PC-3 (cell line): ENCODE data around the gene CYP2C18.

Source experiments
- EZH2phosphoT487 ChIP-seq: fragments of 300-600 bp; sonication (generic); IDR thresholded peaks from 2 replicates; pipeline ENCODE4 v1.6.1; 2018; ENCODE audit warnings: mild to moderate bottlenecking, antibody characterized with exemption, low read length, borderline replicate concordance
- TF ChIP-seq, protein P1 (sequence below): fragments of 300-600 bp; sonication (generic); conservative IDR thresholded peaks from 2 replicates; pipeline ENCODE4 v1.5.1; 2017; ENCODE audit warnings: antibody characterized with exemption, low read depth, mild to moderate bottlenecking, low read length

DNA sequence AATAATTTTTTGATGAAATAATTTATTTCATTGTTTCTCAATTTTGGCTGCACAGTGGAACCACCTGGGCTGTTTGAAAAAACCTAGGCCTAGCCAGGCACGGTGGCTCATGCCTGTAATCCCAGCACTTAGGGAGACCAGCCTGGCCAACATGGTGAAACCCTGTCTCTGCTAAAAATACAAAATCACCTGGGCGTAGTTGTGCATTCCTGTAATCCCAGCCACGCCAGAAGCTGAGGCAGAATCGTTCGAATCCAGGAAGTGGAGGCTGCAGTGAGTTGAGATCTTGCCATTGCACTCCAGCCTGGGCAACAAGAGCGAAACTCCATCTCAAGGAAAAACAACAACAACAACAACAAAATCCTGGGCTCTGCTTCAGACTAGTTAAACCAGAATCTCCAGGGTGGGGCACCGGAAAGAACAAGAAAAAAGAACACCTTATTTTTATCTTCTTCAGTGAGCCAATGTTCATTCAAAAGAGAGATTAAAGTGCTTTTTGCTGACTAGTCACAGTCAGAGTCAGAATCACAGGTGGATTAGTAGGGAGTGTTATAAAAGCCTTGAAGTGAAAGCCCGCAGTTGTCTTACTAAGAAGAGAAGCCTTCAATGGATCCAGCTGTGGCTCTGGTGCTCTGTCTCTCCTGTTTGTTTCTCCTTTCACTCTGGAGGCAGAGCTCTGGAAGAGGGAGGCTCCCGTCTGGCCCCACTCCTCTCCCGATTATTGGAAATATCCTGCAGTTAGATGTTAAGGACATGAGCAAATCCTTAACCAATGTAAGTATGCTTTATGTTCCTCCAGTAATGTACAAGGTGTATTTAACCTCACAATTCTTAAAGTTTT, at the start of gene CYP2C18:
- TF ChIP-seq, protein P1, sequence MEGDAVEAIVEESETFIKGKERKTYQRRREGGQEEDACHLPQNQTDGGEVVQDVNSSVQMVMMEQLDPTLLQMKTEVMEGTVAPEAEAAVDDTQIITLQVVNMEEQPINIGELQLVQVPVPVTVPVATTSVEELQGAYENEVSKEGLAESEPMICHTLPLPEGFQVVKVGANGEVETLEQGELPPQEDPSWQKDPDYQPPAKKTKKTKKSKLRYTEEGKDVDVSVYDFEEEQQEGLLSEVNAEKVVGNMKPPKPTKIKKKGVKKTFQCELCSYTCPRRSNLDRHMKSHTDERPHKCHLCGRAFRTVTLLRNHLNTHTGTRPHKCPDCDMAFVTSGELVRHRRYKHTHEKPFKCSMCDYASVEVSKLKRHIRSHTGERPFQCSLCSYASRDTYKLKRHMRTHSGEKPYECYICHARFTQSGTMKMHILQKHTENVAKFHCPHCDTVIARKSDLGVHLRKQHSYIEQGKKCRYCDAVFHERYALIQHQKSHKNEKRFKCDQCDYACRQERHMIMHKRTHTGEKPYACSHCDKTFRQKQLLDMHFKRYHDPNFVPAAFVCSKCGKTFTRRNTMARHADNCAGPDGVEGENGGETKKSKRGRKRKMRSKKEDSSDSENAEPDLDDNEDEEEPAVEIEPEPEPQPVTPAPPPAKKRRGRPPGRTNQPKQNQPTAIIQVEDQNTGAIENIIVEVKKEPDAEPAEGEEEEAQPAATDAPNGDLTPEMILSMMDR: no peak
- TF ChIP-seq EZH2phosphoT487: no peak
